H54 (cell line): ENCODE data around the gene TNNI2.
A peak's percentile ranks its signal among the peaks of the same experiment; 100 is the strongest.

ENCODE experiments used
- DNase-seq: peaks from one replicate; pipeline ENCODE4 v3.0.0; 2011; ENCODE audit warnings: low spot score, mixed read lengths; ENCODE audit not compliant: insufficient read length
- FAIRE-seq: peaks from 3 replicates; lab custom pipeline; 2011; peaks lifted over from hg19 to GRCh38; lab: Jason Lieb, UNC
- POLR2A ChIP-seq: IDR thresholded peaks from 2 replicates; pipeline ENCODE4 v1.6.1; 2011; ENCODE audit warnings: low read depth, mild to moderate bottlenecking, low read length

The TNNI2 gene

GRCh38 chr11:1861435-1862411, 22.9 kb downstream of the TNNI2 start:
- TF ChIP-seq POLR2A: no peak
- FAIRE-seq: no peak
- DNase-seq: no peak

DNA sequence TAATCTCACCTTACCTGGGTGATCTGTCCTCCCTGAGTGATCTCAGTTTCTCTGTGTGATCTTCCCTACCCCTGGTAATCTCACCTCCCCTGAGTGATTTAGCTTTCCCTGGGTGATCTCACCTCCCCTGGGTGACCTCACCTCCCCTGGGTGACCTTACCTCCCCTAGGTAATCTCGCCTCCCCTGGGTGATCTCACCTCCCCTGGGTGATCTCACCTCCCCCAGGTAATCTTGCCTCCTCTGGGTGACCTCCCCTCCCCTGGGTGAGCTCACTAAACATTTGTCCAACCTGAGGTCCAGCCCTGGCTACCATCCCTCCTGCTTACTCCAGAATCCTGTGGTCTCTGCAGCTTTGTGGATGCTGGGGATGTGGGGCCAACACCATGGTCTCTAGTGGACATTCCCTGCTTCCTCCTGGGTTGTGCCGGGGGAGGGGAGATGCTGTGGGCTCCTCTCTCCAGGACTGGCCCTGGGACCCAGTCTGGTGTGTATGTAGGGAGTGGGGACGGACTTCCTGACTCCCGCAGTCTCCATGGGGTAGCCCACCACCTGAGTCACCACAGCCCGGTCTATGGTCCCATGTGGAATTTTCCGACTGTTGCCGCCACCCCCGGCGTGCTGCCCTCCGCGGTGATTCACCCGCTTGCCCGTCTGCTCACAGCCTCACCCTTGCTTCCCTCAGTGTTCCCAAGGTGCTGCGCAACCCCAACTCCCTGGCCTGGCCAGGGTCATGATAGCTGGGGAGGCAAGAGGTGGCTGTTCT, 24.0 kb downstream of the TNNI2 start:
- peak; percentile 38 for FAIRE-seq
- TF ChIP-seq POLR2A: no peak
- DNase-seq: peak; percentile 92

GRCh38 chr11:1863352-1864216, 24.8 kb downstream of the TNNI2 start:
- peak; percentile 30; the same call in 1 of the 2 replicates for TF ChIP-seq POLR2A
- DNase-seq: peak; percentile 97
- no peak for FAIRE-seq

DNA sequence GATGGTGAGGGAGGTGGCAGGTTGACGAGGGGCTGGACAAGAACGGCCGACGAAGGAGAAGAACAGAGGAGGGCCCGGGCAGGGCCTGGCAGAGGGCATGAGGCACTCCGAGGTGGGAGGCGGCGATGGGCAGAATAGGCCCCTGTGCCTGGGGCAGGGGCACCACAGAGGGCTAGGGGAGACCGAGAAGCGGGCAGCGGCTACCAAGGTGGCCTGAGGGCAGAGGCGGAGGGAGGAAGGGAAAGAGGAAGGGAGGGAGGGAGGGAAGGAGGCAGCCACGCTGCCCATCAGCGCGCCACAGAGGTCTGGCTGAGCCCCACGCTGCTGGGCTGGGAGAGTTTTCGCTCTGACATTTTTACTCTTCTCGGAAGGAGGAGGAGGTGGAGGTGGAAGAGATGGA, 25.4 kb downstream of the TNNI2 start:
- no peak for TF ChIP-seq POLR2A
- FAIRE-seq: no peak

GRCh38 chr11:1864831-1865665, 26.3 kb downstream of the TNNI2 start:
- FAIRE-seq: no peak

More for the DNA sequence above, 25.4 kb downstream of the TNNI2 start:
- no peak for DNase-seq

DNA sequence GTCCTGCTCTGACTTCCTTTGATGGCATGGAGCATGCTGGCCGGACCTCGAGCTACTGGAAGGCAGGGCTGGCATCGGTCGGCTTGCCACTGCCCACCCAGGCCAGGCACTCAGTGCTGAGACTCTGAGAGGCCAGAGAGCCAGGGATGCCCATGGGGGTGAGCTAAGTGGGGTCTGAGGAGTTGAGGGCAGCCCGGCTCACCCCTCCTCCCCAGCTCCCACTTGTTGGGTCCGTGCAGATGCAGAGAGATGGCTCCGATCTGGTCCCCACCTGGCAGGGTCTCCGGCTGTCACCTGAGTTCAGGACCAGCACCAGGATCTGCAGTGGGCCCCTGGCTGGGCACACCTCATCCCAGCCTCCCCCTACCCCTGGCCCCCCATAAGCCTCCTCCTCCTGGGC, 27.4 kb downstream of the TNNI2 start:
- FAIRE-seq (no peak), DNase-seq (no peak)
- TF ChIP-seq POLR2A: no peak

More at GRCh38 chr11:1864831-1865665, 26.3 kb downstream of the TNNI2 start:
- no peak for DNase-seq
- no peak for TF ChIP-seq POLR2A

DNA sequence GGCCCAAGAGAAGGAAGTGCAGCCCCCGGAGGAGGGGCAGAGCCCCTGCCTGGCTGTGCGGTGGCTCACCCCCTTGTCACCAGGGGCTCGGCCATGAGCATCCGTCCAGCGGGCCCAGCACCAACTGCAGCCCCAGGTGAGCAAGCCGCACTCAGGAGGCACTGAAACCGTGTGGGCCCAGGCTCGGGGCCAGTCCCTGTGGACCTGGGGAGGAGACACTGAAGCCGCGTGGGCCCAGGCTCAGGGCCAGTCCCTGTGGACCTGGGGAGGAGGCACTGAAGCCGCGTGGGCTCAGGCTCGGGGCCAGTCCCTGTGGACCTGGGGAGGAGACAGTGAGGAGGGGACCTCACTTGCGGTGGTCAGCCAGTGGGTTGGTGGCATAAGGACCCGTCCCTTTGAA, 28.0 kb downstream of the TNNI2 start:
- FAIRE-seq (no peak), DNase-seq (no peak)
- no peak for TF ChIP-seq POLR2A

DNA sequence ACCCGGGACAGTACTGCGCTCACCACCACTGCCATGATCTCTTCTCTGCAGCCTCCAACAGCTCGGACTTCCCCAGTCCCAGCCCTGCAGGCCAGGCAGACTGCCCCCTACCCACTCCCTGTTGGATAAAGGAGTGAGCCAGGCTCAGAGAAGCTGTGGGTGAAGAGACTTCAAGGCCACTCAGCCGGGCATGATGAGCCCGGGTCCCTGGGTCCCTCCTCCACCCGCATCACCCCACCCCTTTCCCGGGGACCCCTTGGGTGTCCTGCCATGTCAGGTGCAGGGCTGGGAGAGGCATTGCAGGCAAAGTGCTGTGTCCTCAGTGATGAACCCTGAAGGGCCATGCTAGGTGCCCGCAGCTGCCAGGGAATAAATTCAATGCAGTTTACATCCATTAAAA, 28.6 kb downstream of the TNNI2 start:
- DNase-seq: no peak
- TF ChIP-seq POLR2A: no peak
- FAIRE-seq: no peak

DNA sequence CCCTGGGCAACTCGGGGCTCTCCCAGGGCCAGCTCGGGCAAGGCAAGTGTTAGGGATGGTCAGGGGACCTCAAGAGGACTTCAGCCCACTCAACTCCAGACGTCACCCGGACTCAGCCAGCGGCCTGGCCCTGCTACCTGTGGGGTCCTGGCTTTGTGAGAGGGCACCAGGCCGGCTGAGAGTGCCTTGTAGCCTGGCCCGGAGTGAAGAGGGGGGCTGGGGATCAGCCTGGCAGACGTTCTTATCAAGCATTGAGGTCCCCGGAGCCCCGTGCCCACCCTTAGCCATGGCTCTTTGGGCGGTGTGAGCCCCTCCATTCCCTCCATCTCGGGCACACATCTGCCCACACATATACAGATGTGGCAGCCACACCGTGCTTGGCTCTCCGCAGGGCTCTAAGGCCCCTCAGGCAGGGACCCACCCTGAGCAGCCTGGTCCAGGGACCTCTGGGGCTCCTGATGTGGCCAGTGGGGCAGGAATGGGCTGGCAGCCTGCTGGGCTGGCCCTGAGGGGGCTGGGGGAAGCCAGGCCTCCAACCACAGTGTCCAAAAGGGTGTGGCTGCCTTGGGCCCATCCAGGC, 29.4 kb downstream of the TNNI2 start:
- no peak for DNase-seq
- no peak for FAIRE-seq
- TF ChIP-seq POLR2A: no peak

- FAIRE-seq (no peak), DNase-seq (no peak)
Observed at GRCh38 chr11:1868636-1869291, 30.0 kb downstream of the TNNI2 start.

DNA sequence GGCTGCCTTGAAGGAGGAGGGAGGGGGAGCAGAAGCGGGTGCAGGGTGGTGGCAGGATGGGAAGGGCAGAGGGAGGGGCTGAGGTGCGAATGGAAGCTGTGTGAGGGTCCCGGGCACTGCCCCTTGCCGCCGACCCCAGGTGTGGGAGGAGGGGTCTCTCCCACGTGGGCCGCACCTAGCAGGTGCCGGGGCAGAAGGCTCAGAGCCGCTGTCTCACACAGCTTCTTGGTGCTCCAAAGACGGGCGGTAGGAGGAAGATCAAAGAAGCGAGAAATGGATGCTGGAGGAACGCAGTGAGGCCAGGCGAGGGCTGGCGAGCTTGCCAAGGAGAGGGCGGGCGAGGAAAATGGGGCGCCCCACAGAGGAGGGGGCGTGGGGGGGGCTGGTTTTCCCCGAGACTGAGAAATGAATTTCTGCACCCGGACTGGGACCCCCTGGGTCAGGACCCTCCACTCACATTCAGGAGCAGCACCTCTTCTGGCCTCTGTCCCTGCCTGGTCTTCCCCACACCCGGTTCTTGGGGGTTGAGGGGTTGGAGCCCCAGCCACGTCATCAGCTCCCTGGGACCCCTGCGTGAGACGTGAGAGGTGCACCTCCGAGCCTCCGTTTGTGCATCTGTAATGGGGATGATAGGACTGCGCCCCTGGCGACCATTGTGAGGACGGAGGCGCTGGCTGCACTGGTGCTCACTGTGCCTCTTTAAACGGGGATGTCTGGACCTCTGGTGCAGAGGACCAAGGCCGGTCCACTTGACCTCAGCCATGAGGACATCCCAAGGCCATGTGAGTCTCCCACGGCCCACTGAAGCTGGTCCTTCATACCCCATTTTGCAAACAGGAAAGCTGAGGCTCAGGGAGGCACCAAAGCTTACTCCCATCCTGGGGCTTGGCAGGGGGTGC, 30.9 kb downstream of the TNNI2 start:
- no peak for DNase-seq
- TF ChIP-seq POLR2A: no peak
- FAIRE-seq: no peak

More at GRCh38 chr11:1868636-1869291, 30.0 kb downstream of the TNNI2 start:
- TF ChIP-seq POLR2A: no peak
